Measurements from ENCODE around the gene AFAP1L1.
"Not testable (repeated sequence)": the region's sequence is repeated elsewhere in the genome, so short reads cannot be mapped to it uniquely, and the experiment has no call there.

The AFAP1L1 gene

GRCh38 chr5:149261246-149261645 is 10.4 kb upstream of the AFAP1L1 start:
- no peak for DNase-seq (ENCODE audit: low read depth)

- no peak for DNase-seq (ENCODE audit: low read depth)
Measured at GRCh38 chr5:149262315-149262714, 9.3 kb upstream of the AFAP1L1 start.

DNA sequence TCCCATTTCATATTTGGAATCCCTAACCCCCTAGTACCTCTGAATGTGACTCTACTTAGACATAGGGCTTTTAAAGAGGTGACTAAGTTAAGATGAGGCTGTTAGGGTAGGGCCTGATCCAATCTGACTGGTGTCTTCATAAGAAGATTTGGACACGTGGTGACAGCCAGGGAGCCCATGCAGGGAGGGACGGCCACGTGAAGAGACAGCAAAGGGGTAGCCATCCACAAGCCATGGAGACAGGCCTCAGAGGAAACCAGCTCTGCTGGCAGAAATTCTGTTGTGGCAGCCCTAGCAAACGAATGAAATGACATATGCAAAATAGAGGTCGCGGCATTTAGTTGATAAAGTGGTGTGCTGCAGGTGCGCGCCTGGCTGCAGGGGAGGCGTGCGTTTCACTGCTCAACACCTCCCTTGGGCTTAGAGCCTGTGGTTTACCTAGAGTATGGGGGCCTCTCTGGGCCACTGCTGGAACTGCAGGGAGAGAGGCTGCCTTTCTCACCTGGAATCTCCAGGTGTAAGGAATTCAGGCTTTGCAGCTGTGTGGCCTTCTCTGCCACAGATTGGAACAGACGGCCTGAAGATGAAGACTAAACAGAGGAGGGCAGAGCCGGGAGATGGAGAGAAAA is 7.1 kb upstream of the AFAP1L1 start:
- DNase-seq (ENCODE audit: low read depth), result no peak

DNA sequence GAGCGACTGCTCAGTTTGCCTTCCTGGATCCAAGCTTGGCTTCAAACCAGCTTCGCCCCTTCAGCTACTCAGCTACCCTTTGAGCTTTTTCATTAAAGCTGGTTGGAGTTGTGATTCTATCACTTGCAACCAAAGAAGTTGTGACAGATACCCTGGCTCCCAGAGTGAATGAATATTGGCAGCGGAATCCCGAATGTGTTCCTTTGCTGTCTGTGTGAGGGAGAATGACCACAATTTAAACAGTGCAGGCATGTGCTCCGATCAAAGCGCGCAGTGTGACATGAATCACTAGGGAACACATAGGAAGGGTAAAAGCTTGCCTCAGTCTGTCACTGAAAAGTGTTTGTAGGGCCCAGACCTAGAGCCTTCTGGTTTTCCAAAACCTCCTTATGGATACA is 6.6 kb upstream of the AFAP1L1 start:
- no peak for DNase-seq (ENCODE audit: low read depth)

DNA sequence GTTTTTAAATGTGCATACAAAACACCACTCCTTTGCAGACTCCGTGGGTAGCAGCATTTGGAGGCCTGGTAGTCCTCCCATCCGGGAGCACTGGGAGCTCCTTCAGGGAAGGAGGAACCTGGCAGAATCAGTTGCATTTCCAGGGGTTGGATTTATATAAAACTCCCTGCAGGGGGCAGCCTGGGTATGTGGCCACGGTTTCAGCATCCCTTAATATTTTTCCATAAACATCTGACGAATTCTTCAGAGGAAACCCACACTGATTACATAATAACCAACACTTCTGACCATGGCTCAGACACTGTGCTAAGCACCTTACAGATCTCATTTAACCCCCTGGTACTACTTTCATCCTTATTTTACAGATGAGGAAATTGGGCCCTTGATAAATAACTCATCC is 6.1 kb upstream of the AFAP1L1 start:
- no peak for DNase-seq (ENCODE audit: low read depth)

- DNase-seq (ENCODE audit: low read depth), result no peak
Measured at GRCh38 chr5:149267241-149267973, 4.3 kb upstream of the AFAP1L1 start.

- no peak for DNase-seq (ENCODE audit: low read depth)
Measured at GRCh38 chr5:149268928-149269557, 2.6 kb upstream of the AFAP1L1 start.

- DNase-seq (ENCODE audit: low read depth), result no peak
Measured at GRCh38 chr5:149271195-149271715, 404 bp upstream of the AFAP1L1 start.

DNA sequence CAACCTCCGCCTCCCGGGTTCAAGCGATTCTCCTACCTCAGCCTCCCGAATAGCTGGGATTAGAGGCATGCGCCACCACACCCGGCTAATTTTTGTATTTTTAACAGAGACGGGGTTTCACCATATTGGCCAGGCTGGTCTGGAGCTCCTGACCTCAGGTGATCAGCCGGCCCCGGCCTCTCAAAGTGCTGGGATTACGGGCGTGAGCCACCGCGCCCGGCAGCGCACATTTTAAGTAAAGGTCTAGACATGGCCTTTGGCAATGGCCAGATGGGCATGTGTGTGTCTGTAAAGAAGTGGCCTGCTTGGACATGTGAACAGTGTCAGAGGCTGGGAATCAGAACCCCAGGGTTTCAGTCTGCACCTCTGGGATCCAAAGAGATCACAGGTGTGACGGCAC is 1.1 kb downstream of the AFAP1L1 start:
- not testable (repeated sequence) for DNase-seq (ENCODE audit: low read depth)

DNA sequence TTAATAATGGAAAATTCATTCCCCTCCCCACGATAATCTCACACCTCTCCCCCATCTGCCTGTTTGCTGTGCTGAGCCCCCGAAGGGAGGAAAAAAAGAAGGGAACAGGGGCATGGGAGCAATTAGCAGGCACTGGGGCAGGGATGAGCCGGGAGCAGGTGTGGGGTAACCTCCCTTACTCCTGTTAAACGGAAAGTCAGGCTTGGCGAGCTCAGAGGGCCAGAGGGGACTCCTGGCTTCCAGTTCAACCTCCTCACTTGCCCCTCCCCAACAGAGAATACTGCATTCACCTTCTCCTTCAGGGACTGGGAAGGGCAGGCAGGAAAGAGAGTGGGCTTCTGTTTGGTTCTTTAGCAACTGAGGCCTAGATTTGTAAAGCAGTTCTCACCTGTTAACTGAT is 1.6 kb downstream of the AFAP1L1 start:
- no peak for DNase-seq (ENCODE audit: low read depth)

- DNase-seq (ENCODE audit: low read depth), result no peak
Measured at GRCh38 chr5:149273950-149274349, 2.3 kb downstream of the AFAP1L1 start.

- DNase-seq (ENCODE audit: low read depth), result no peak
Measured at GRCh38 chr5:149274939-149275338, 3.3 kb downstream of the AFAP1L1 start.

GRCh38 chr5:149277801-149278200 is 6.1 kb downstream of the AFAP1L1 start:
- no peak for DNase-seq (ENCODE audit: low read depth)

DNA sequence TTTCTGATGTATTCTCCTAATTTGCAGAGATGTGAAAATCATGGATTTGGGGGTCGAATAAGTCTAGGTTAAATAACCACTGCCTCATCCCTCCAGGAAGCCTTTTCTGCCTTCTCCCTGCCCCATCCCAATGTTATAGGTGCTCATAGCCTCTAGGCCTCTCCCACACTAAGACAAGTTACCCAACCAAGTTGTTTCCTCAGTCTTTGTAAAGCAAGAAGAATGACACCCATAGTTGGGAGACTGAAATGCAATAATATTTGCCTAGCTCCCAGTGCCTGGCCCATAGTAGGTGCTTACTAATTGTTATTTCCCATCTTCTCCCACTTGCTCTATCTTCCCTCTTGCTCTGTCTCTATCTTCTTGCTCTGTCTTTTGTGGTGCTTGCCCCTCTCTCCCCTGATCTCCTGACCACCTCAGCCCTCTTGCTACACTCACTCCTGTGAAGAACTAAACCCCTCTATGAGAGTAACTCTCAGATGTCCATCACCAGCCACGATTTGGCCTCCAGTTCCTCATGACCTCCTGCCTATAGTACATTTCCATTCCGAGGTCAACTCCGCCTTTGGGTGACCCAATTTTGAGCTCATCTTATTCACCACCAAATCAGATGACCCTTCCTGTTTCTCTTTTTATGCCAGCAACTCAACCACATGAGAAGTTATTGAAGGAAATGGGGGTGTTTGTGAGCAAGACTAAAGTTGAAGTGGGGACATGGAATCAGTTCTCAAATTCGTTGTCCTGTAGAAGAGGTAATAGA is 7.0 kb downstream of the AFAP1L1 start:
- no peak for DNase-seq (ENCODE audit: low read depth)

DNA sequence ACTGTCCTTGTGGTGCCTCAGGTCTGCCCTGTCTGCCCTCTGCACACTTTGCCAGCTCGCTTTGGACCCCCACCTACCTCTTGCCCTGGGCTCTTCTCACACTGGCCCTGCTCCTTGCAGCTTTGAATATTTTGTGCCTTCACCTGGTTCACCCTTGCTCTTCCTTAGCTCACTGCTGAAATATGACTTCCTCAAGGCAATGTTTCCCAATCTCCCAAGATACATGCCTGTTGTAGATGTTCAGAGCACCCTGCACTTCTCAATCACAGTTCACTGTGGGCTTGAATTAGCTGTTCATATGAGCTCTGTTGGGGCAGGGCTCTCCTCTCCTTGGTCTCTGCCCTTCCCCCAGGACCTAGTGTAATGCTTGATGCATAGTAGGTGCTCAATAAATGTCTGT is 8.0 kb downstream of the AFAP1L1 start:
- DNase-seq (ENCODE audit: low read depth), result no peak

DNA sequence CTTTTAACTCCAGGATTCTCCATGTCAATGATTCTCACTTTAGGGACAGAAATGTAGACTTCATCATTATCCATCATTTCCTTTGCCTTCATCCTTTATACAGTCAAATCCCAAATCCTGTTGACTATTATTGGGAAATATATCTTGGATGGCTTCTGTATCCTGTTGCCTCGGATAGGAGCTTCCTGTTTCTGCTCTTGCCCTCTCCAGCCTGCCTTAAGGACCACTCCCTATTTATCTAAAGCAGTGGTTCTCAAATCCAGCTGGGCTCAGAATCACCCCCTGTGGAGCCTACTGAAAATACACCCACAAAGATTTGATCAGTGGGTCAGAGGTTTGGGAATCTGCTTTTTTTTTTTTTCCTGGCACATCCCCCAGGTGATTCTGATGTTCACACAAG is 8.5 kb downstream of the AFAP1L1 start:
- DNase-seq (ENCODE audit: low read depth), result no peak

- no peak for DNase-seq (ENCODE audit: low read depth)
Measured at GRCh38 chr5:149280802-149281201, 9.1 kb downstream of the AFAP1L1 start.

- DNase-seq (ENCODE audit: low read depth), result no peak
Measured at GRCh38 chr5:149282027-149282965, 10.6 kb downstream of the AFAP1L1 start.

DNA sequence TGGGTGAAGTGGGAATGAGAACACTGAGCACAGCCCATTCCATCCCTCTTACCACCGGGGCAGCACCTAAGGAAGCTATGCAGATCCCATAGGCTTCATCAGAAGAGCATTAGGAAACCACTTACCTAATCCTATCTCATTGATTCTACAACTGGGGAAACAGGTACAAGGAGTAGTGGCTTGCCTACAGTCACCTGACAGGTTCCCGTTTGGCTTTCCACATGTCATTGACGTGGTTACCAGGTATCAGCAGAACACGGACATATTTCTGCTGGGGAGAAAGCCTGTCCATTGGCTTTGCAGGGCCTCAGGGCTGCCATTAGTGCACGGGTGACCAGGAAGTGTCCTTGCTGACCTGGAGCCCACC is 11.3 kb downstream of the AFAP1L1 start:
- no peak for DNase-seq (ENCODE audit: low read depth)

- DNase-seq (ENCODE audit: low read depth), result no peak
Measured at GRCh38 chr5:149283626-149284480, 12.2 kb downstream of the AFAP1L1 start.

Data from HS-27A (cell line).